HG02610 (cell line): ENCODE results near the gene TEX2.
"Not testable (repeated sequence)": the region's sequence is repeated elsewhere in the genome, so short reads cannot be mapped to it uniquely, and the experiment has no call there.

Experiments used
- ATAC-seq: cut with Tn5 transposase; IDR thresholded peaks from one replicate; pipeline ENCODE4 v1.9.1; 2021; ENCODE audit warnings: mild to moderate bottlenecking, moderate library complexity; ENCODE audit not compliant: unreplicated experiment

TEX2 gene

DNA sequence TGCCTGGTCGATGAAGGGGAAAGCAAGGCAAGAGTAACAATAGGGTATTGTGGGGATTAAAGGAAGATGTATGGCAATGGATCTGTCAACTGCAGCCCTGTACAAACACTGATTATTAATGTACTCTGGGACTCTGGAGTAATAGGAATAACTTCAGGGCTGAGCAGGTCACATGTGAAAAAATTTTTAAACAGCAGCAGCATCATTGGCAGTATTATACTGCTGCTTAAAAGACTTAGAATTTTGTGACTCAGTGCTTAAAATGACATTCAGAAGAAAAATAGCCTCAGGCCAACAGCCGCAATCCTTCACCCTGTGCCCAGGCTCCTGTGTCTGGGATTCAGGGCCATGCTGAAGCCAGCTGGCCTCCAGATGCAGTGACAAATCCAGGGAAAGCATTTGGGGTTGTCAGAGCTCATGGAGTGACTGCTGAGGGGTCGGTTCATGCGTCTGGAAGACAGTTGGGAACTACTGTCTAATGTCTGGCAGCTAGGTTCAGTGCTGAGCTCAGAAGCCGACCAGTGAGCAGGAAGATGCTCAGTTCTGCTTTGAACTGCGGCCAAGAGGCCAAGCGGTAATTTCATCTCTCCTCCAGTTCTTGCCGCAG is 22.2 kb downstream of the TEX2 start:
- ATAC-seq = no peak

- ATAC-seq = no peak
Observed at GRCh38 chr17:64240261-64240740, 22.8 kb downstream of the TEX2 start.

- ATAC-seq = not testable (repeated sequence)
Observed at GRCh38 chr17:64238449-64238848, 24.6 kb downstream of the TEX2 start.

- ATAC-seq = no peak
Observed at GRCh38 chr17:64236827-64237403, 26.1 kb downstream of the TEX2 start.

GRCh38 chr17:64234961-64235360 is 28.1 kb downstream of the TEX2 start:
- no peak for ATAC-seq

DNA sequence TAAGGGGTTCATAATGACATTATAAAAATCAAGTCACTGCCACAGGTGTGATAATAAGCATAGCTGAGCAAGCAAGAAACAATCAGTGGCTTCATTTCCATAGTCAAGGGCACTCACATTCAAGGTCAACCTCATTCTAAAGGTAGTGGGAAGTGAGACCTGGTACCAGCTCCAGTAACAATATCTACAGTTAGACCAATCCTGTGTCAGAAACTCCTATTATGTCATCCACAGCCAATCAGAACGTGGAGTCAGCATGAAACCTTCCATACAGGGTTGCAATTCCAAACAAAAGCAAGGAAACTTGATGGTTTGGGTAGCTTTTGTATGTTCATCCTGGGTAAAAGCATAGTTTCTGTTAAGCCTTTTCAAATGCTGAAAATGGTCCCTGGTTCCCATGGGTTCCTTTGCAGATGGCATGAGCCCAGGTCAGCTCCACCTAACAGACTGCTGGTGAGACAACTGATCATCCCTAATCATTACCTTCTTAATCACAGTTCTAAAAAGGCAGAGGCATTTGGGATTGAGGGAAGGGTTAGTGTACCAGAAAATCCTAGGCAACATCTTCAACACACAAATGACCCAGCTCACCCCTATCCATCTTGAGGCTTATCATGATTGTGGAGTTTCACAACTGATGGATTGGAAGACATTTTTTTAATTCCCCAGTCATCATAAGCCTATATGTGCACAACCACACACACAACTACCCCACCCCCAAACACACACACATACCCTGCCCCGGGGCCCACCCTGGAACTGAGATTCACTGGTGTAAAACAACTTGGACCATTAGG is 30.4 kb downstream of the TEX2 start:
- no peak for ATAC-seq

- ATAC-seq = no peak
Observed at GRCh38 chr17:64231567-64232141, 31.4 kb downstream of the TEX2 start.

DNA sequence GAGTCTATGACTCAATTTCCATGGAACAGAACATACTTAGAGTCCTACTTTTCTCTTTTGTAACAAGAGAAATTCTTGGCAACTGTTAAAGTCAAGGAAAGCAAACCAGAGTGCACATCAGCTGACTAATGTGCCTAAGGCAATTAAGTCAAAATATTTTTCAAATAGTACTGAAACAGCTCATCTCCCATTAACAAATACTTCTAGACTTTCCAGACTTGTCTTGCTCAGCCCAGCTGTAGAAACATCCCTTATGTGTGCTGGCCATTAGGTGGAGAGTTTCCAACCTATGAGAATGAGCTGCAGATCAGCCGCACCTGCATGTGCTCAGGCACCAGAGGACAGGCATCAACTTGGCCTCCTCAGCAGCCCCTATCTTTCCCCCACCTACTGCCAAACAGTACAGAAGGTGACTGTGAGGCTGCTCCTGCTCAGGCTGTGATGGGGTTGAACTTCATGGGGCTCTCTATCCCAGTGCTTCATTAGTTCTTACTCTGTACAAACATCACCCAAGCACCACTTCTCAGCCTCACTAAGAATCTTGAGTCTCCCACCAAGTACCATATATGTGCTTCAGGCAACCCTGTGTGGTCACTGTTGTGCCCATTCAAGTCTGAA is 32.2 kb downstream of the TEX2 start:
- no peak for ATAC-seq

DNA sequence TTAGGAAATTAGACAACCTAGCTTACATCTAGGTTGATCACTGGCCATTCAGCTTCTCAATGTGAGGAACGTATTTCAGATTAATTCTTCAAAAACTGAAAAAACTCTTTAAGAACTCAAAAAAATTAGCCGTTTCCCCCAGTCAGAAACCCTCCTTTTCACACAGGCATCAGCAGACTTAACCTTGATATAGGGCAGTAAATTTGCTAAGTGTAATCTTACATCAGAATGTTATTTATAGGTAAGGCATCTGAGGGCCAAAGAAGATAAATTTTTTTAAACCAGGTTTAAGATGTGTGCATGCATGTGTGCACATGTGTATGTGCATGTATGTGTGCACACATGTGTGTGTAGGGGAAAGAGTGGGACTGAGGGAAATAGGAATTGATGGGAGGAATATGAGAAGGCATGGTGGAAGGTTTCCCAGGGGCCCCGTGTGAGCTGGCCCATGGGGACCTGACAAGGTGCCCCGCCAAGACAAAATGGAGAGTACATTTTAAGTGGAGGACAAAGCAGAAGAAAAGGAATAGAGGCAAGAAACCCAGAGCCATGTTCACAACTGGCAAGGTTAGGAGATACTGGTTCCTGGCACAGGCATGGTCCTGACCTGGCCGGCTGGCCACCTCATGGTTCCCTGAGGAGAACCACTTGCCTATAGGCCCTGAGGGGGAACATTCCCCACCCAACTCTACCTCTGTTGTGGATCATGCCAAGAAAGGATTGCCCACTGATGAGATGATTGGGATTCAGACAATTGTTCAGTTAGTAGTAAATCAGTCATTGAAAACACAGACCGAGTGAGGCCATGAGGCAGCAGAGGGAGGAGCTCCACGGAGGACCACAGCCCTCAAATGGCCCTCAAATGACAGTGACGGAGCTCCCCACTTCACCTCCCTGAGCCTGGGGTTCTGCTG is 33.0 kb downstream of the TEX2 start:
- no peak for ATAC-seq

DNA sequence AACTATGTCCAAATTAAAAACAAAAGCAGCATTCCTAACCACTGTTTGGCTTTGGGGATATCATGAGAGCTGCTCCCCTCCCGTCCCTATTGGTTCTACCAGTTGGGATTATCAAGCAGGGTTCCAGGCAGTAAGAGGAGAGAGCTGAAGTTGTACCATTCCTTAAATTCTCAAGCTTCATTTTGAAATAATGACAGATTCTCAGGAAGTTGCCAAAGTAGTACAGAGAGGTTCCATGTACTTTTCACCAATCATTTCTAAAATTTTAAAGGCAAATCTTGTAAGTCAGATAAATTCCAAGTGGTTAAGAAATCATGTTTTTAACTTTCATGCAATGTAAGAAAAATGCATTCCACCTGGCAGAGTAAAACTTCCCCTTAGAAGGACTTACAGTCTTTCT is 36.9 kb downstream of the TEX2 start:
- ATAC-seq = no peak

DNA sequence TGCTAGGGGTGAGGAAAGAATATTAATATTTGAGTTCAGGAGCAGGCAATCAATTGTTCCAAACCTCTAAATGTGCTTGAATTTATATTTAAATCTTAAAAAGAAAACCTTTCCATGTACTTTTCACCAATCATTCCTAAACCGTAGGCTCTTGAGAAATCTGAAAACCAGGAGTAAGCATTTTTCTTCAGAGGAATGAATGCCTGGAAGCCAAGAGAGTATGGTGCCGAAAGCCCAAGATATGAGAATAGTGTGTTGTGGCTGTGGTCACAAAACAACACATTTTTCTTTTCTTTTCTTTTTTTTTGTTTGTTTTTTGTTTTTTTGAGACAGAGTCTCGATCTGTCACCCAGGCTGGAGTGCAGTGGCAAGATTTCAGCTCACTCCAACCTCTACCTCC is 37.6 kb downstream of the TEX2 start:
- ATAC-seq = no peak

GRCh38 chr17:64223931-64224629 is 39.0 kb downstream of the TEX2 start:
- ATAC-seq = no peak

DNA sequence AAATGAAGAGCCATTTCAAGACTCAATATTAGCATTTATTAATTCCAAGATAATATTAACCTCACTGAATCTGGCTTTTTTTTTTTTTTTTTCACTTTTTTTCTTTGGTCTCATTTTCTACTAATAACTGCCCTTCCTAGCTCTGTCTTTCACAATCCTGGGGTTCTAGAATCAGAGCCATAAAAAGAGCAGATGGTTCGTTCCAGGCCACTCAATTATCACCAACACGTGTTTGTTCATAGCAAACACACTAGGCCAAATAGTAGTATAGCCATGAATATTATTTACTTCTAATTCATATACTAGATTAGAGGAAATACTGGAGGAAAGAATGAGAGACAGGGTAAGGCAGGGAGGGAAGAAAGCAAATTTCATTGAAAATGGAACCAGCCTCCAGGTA is 39.8 kb downstream of the TEX2 start:
- no peak for ATAC-seq

- no peak for ATAC-seq
Observed at GRCh38 chr17:64221679-64222078, 41.4 kb downstream of the TEX2 start.

DNA sequence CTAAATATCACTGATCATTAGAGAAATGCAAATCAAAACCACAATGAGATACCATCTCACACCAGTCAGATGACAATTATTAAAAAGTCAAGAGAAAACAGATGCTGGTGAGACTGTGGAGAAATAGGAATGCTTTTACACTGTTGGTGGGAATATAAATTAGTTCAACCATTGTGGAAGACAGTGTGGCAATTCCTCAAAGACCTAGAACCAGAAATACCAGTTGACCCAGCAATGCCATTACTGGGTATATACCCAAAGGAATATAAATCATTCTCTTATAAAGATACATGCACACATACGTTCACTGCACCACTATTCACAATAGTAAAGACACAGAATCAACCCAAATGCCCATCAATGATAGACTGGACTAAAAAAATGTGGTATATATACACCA is 42.5 kb downstream of the TEX2 start:
- ATAC-seq = not testable (repeated sequence)

- ATAC-seq = no peak
Observed at GRCh38 chr17:64219571-64219970, 43.5 kb downstream of the TEX2 start.

GRCh38 chr17:64218066-64218465 is 45.0 kb downstream of the TEX2 start:
- ATAC-seq = peak; percentile 78

DNA sequence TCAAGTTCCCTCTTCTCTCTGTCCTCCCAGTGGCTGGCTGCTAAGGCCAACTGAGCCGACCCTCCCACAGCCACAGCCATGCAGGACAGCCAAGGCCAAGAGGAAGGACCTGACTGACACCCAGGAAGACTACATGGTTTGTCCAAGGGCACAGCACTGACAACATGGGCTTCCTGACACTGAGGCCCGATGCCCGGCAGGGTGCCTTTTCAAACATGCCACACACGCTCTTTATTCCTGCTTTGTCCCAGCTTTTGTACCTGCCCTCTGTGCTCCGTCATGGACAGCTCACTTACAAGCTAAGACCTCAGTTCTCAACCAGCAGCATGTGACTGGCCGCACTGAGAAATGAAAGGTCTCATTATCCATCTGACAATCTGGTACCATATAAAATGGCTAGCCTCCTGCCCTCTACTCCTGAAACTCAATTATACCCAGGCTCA is 45.8 kb downstream of the TEX2 start:
- ATAC-seq = no peak
